ENCODE measurements around the gene PLD5.

GRCh38 chr1:242240077-242240476 lies 284.4 kb downstream of the PLD5 start:
- TF ChIP-seq, protein P1, sequence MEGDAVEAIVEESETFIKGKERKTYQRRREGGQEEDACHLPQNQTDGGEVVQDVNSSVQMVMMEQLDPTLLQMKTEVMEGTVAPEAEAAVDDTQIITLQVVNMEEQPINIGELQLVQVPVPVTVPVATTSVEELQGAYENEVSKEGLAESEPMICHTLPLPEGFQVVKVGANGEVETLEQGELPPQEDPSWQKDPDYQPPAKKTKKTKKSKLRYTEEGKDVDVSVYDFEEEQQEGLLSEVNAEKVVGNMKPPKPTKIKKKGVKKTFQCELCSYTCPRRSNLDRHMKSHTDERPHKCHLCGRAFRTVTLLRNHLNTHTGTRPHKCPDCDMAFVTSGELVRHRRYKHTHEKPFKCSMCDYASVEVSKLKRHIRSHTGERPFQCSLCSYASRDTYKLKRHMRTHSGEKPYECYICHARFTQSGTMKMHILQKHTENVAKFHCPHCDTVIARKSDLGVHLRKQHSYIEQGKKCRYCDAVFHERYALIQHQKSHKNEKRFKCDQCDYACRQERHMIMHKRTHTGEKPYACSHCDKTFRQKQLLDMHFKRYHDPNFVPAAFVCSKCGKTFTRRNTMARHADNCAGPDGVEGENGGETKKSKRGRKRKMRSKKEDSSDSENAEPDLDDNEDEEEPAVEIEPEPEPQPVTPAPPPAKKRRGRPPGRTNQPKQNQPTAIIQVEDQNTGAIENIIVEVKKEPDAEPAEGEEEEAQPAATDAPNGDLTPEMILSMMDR (IDR thresholded peaks at IDR 0.05; ENCODE audit: low read depth, low read length, poor library complexity, severe bottlenecking): no peak
- TF ChIP-seq EZH2phosphoT487 (IDR thresholded peaks at IDR 0.05; ENCODE audit: borderline replicate concordance, low read length): no peak

All from DOHH2 (cell line).